ENCODE data around the gene ZNF581.
A peak's percentile ranks its signal among the peaks of the same experiment; 100 is the strongest.

ZNF581 gene

GRCh38 chr19:55653651-55654322 is 10.3 kb downstream of the ZNF581 start (continued):
- no peak for TF ChIP-seq ZNF704 (tag by site-specific recombination; IDR thresholded peaks at IDR 0.05)
- peak; percentile 57; the same call in 1 of the 2 replicates for TF ChIP-seq ZNF394 (tag by site-specific recombination; IDR thresholded peaks at IDR 0.05; ENCODE audit: borderline replicate concordance)
- peak; percentile 66 for TF ChIP-seq SP3 (tag by site-specific recombination; IDR thresholded peaks at IDR 0.05)
- TF ChIP-seq IKZF3 (tag by site-specific recombination; IDR thresholded peaks at IDR 0.05), result no peak
- TF ChIP-seq ZNF341 (tag by site-specific recombination; IDR thresholded peaks at IDR 0.05; ENCODE audit: low read depth), result peak; percentile 79
- no peak for TF ChIP-seq ZNF658 (tag by site-specific recombination; IDR thresholded peaks at IDR 0.05)
- TF ChIP-seq ZNF701 (tag by site-specific recombination; IDR thresholded peaks at IDR 0.05), result no peak
- TF ChIP-seq BCL11A (tag by site-specific recombination; IDR thresholded peaks at IDR 0.05; ENCODE audit: low read depth), result peak; percentile 97
- TF ChIP-seq ZNF707 (tag by site-specific recombination; IDR thresholded peaks at IDR 0.05), result no peak
- TF ChIP-seq ZNF664 (tag by site-specific recombination; IDR thresholded peaks at IDR 0.05), result no peak
- no peak for TF ChIP-seq PRDM2 (tag by site-specific recombination; IDR thresholded peaks at IDR 0.05; ENCODE audit: borderline replicate concordance)
- no peak for TF ChIP-seq ZNF202 (tag by site-specific recombination; IDR thresholded peaks at IDR 0.05; ENCODE audit: borderline replicate concordance)
- TF ChIP-seq YY2 (tag by site-specific recombination; IDR thresholded peaks at IDR 0.05), result peak; percentile 10; the same call in 1 of the 2 replicates
- TF ChIP-seq ZNF777 (tag by site-specific recombination; IDR thresholded peaks at IDR 0.05; ENCODE audit: borderline replicate concordance), result no peak
- TF ChIP-seq ZNF10 (tag by site-specific recombination; IDR thresholded peaks at IDR 0.05), result peak; percentile 45; the same call in 1 of the 2 replicates
- no peak for TF ChIP-seq SCRT2 (tag by site-specific recombination; IDR thresholded peaks at IDR 0.05)
- no peak for TF ChIP-seq GFI1B (tag by site-specific recombination; IDR thresholded peaks at IDR 0.05)
- no peak for TF ChIP-seq ZNF18 (tag by site-specific recombination; IDR thresholded peaks at IDR 0.05)
- TF ChIP-seq ZSCAN16 (tag by site-specific recombination; IDR thresholded peaks at IDR 0.05), result no peak
- TF ChIP-seq ZNF449 (tag by site-specific recombination; IDR thresholded peaks at IDR 0.05), result no peak
- TF ChIP-seq ZNF140 (tag by site-specific recombination; IDR thresholded peaks at IDR 0.05), result no peak
- no peak for TF ChIP-seq ZNF121 (tag by site-specific recombination; IDR thresholded peaks at IDR 0.05)
- no peak for TF ChIP-seq KLF7 (tag by site-specific recombination; IDR thresholded peaks at IDR 0.05; ENCODE audit: borderline replicate concordance)
- peak; percentile 97 for TF ChIP-seq ZBTB11 (tag by site-specific recombination; conservative IDR thresholded peaks at IDR 0.05; ENCODE audit: low read depth)
